IMR-90 (cell line): ENCODE results near the gene KLHDC9. TPM values are rescaled to one million over a fixed set of nuclear protein-coding genes. Genes with fewer than 3 reads are reported as not detected.

Experiments used
- ATAC-seq: fragments of 200-7000 bp; cut with Tn5 transposase; 2 replicates; pipeline ENCODE4 v1.9.1; 2020; ENCODE audit warnings: low read depth, mild to moderate bottlenecking, moderate library complexity
- BruUV-seq: library from RNA; stranded (reverse); fragments of 400-500 nt; replicated peaks from 2 replicates; lab custom pipeline; 2021; lab: Mats Ljungman, UMichigan
- CTCF ChIA-PET: fragments of 300-600 bp; formaldehyde crosslinking; extraction: SDS; loops from one replicate; lab custom pipeline; 2021; ENCODE audit warnings: antibody characterized with exemption; lab: Yijun Ruan, JAX
- POLR2A ChIA-PET: fragments of 300-600 bp; sonication (Branson Sonifier 250); formaldehyde crosslinking; loops from one replicate; lab custom pipeline; 2022; ENCODE audit warnings: antibody characterized with exemption; ENCODE audit not compliant: unreplicated experiment; lab: Charles Lee
- DNase-seq: peaks from one replicate; pipeline ENCODE4 v3.0.0; 2013
- H2AFZ ChIP-seq: replicated peaks from 2 replicates; pipeline ENCODE3; 2013; ENCODE audit warnings: low read length, mild to moderate bottlenecking; ENCODE audit not compliant: poor library complexity
- H2AK5ac ChIP-seq: 2 replicates; pipeline ENCODE4 v1.6.1; 2013; ENCODE audit warnings: low read depth, low read length, inconsistent platforms
- H2AK9ac ChIP-seq: replicated peaks from 2 replicates; pipeline ENCODE3; 2013; ENCODE audit warnings: mild to moderate bottlenecking, low read depth, low read length, moderate library complexity; ENCODE audit not compliant: poor library complexity
- H2BK120ac ChIP-seq: 2 replicates; pipeline ENCODE4 v1.6.1; 2013; ENCODE audit warnings: low read depth, low read length, inconsistent platforms
- H2BK15ac ChIP-seq: 3 replicates; pipeline ENCODE4 v1.6.1; 2013; ENCODE audit warnings: low read depth, low read length, inconsistent platforms
- H2BK20ac ChIP-seq: 2 replicates; pipeline ENCODE4 v1.6.1; 2013; ENCODE audit warnings: low read depth, mild to moderate bottlenecking, inconsistent platforms, low read length, moderate library complexity
- H2BK5ac ChIP-seq: 2 replicates; pipeline ENCODE4 v1.6.1; 2013; ENCODE audit warnings: mild to moderate bottlenecking, low read depth, low read length, inconsistent platforms; ENCODE audit not compliant: poor library complexity, severe bottlenecking
- H3K14ac ChIP-seq: replicated peaks from 2 replicates; pipeline ENCODE4 v1.6.1; 2013; ENCODE audit warnings: low read depth, low read length, inconsistent platforms
- H3K18ac ChIP-seq: 2 replicates; pipeline ENCODE4 v1.6.1; 2013; ENCODE audit warnings: low read depth, low read length, control low read depth
- H3K23ac ChIP-seq: 2 replicates; pipeline ENCODE4 v1.6.1; 2013; ENCODE audit warnings: low read depth, low read length, inconsistent platforms
- H3K27ac ChIP-seq: 2 replicates; pipeline ENCODE4 v1.5.1; 2013; ENCODE audit warnings: mild to moderate bottlenecking, control low read depth, low read length; ENCODE audit not compliant: insufficient read depth
- H3K27me3 ChIP-seq: 2 replicates; pipeline ENCODE4 v1.6.1; 2013; ENCODE audit warnings: low read length; ENCODE audit not compliant: control insufficient read depth, insufficient read depth
- H3K36me3 ChIP-seq: 2 replicates; pipeline ENCODE4 v1.6.1; 2013; ENCODE audit warnings: low read length, mixed read lengths; ENCODE audit not compliant: control insufficient read depth, insufficient read depth
- H3K4ac ChIP-seq: 2 replicates; pipeline ENCODE4 v1.6.1; 2013; ENCODE audit warnings: low read depth, low read length, inconsistent platforms
- H3K4me1 ChIP-seq: 2 replicates; pipeline ENCODE4 v1.6.1; 2013; ENCODE audit warnings: low read length, mixed read lengths; ENCODE audit not compliant: control insufficient read depth, insufficient read depth
- H3K4me2 ChIP-seq: 2 replicates; pipeline ENCODE4 v1.6.1; 2013; ENCODE audit warnings: low read depth, mild to moderate bottlenecking, control low read depth, low read length, moderate library complexity
- H3K4me3 ChIP-seq: 2 replicates; pipeline ENCODE4 v1.5.1; 2013; ENCODE audit warnings: low read depth, mild to moderate bottlenecking, control low read depth, low read length, moderate library complexity; ENCODE audit not compliant: insufficient read depth
- H3K56ac ChIP-seq: 2 replicates; pipeline ENCODE4 v1.6.1; 2013; ENCODE audit warnings: low read length, inconsistent platforms; ENCODE audit not compliant: insufficient read depth; ENCODE audit errors: extremely low read depth
- H3K79me1 ChIP-seq, 2 experiments: 2 replicates each; pipeline ENCODE4 v1.6.1; 2013; ENCODE audit warnings: low read length in 2 of 2, inconsistent platforms in 1 of 2, low read depth in 1 of 2
- H3K9ac ChIP-seq: 2 replicates; pipeline ENCODE4 v1.6.1; 2013; ENCODE audit warnings: low read depth, low read length, control low read depth
- H3K9me1 ChIP-seq: 2 replicates; pipeline ENCODE4 v1.6.1; 2013; ENCODE audit warnings: low read length, inconsistent platforms; ENCODE audit not compliant: insufficient read depth
- H3K9me3 ChIP-seq: 2 replicates; pipeline ENCODE4 v1.6.1; 2013; ENCODE audit warnings: low read length; ENCODE audit not compliant: control insufficient read depth, insufficient read depth
- H4K20me1 ChIP-seq: 2 replicates; pipeline ENCODE4 v1.6.1; 2013; ENCODE audit warnings: low read length, inconsistent platforms; ENCODE audit not compliant: insufficient read depth
- H4K5ac ChIP-seq: 2 replicates; pipeline ENCODE4 v1.6.1; 2013; ENCODE audit warnings: mild to moderate bottlenecking, low read depth, low read length, control low read depth
- H4K8ac ChIP-seq, 2 experiments: 2 replicates each; pipeline ENCODE4 v1.6.1; 2013; ENCODE audit warnings: low read depth in 2 of 2, low read length in 2 of 2, control low read depth in 1 of 2, inconsistent platforms in 1 of 2
- H4K91ac ChIP-seq: 2 replicates; pipeline ENCODE4 v1.6.1; 2013; ENCODE audit warnings: low read depth, low read length, inconsistent platforms; ENCODE audit not compliant: insufficient read depth
- BHLHE40 ChIP-seq: fragments of 150-350 bp; IDR thresholded peaks from 2 replicates; pipeline ENCODE4 v1.6.1; 2016; ENCODE audit warnings: mild to moderate bottlenecking, low read depth, low read length
- CEBPB ChIP-seq: IDR thresholded peaks from 2 replicates; pipeline ENCODE4 v1.6.1; 2012; ENCODE audit warnings: low read depth, low read length, improper control_type of control experiment
- CHD1 ChIP-seq: IDR thresholded peaks from 2 replicates; pipeline ENCODE4 v1.6.1; 2012; ENCODE audit warnings: low read depth, low read length, improper control_type of control experiment
- FOS ChIP-seq: fragments of 150-350 bp; IDR thresholded peaks from 2 replicates; pipeline ENCODE4 v1.6.1; 2016; ENCODE audit warnings: low read depth, low read length
- MAFK ChIP-seq: IDR thresholded peaks from 2 replicates; pipeline ENCODE4 v1.6.1; 2012; ENCODE audit warnings: low read depth, low read length, improper control_type of control experiment
- MAZ ChIP-seq: IDR thresholded peaks from 2 replicates; pipeline ENCODE4 v1.6.1; 2012; ENCODE audit warnings: low read depth, mild to moderate bottlenecking, low read length, improper control_type of control experiment, moderate library complexity, borderline replicate concordance
- NFE2L2 ChIP-seq: fragments of 150-350 bp; IDR thresholded peaks from 2 replicates; pipeline ENCODE4 v1.6.1; 2016; ENCODE audit warnings: low read depth, mild to moderate bottlenecking, low read length
- POLR2A ChIP-seq: IDR thresholded peaks from 2 replicates; pipeline ENCODE4 v1.6.1; 2012; ENCODE audit warnings: mild to moderate bottlenecking, low read depth, low read length
- RAD21 ChIP-seq: IDR thresholded peaks from 2 replicates; pipeline ENCODE4 v1.6.1; 2012; ENCODE audit warnings: low read length, improper control_type of control experiment
- RCOR1 ChIP-seq: IDR thresholded peaks from 2 replicates; pipeline ENCODE4 v1.6.1; 2012; ENCODE audit warnings: mild to moderate bottlenecking, low read length, improper control_type of control experiment; ENCODE audit not compliant: insufficient replicate concordance
- RFX5 ChIP-seq: IDR thresholded peaks from 2 replicates; pipeline ENCODE4 v1.8.0; 2012; ENCODE audit warnings: low read depth, mild to moderate bottlenecking, low read length, moderate library complexity
- SMC3 ChIP-seq: fragments of 150-350 bp; IDR thresholded peaks from 2 replicates; pipeline ENCODE4 v1.6.1; 2016; ENCODE audit warnings: low read depth, mild to moderate bottlenecking, antibody characterized with exemption, low read length, moderate library complexity
- WGBS, 2 experiments: methylation state at CpG; one replicate each; pipeline versions ENCODE4 v1.1.5 to v1.1.7; 2013; ENCODE audit warnings: missing lambda C conversion rate in 2 of 2; ENCODE audit not compliant: insufficient read length in 1 of 2; ENCODE audit errors: extremely low coverage in 2 of 2; 5-methylcytosine and 5-hydroxymethylcytosine counted together
- dilution Hi-C: fragments of 300-500 bp; cut with HindIII; formaldehyde crosslinking; loops from one replicate; pipeline ENCODE4 v1.14.3; 2018; ENCODE audit warnings: low sequenced_read_pairs; ENCODE audit not compliant: unreplicated experiment
- in situ Hi-C: fragments of 300-500 bp; cut with MboI; formaldehyde crosslinking; loops from 3 replicates; pipeline ENCODE4 v1.14.3; 2019; ENCODE audit warnings: low sequenced_read_pairs, inconsistent platforms, mixed read lengths
- intact Hi-C: fragments of 100-400 bp; cut with micrococcal nuclease; formaldehyde crosslinking; loops from 2 replicates; pipeline ENCODE4 v1.10.0; 2022
- polyA plus RNA-seq, 3 experiments: library from polyadenylated mRNA; depleted of rRNA; stranded (reverse); fragments of >200 nt; gene quantifications; 2 replicates each; pipeline ENCODE4 v1.2.3, GENCODE V29; 2012; ENCODE audit warnings: low replicate concordance in 1 of 3
- total RNA-seq: library from RNA; depleted of rRNA; stranded (reverse); fragments of >200 nt; gene quantifications from 2 replicates; pipeline ENCODE4 v1.2.3, GENCODE V29; 2012
- TF ChIP-seq, protein P1 (sequence below): fragments of 150-350 bp; IDR thresholded peaks from 2 replicates; pipeline ENCODE4 v1.6.1; 2016; ENCODE audit warnings: low read depth, mild to moderate bottlenecking, low read length, moderate library complexity, borderline replicate concordance
- TF ChIP-seq, protein P2 (sequence below): conservative IDR thresholded peaks from 2 replicates; pipeline ENCODE4 v1.5.1; 2012; ENCODE audit warnings: mild to moderate bottlenecking, low read depth, low read length, improper control_type of control experiment

KLHDC9 gene
- total and polyA plus RNA-seq, 2 of the 4 experiments (the other 2 are of a cell fraction): 0.18 to 0.70 TPM

DNA sequence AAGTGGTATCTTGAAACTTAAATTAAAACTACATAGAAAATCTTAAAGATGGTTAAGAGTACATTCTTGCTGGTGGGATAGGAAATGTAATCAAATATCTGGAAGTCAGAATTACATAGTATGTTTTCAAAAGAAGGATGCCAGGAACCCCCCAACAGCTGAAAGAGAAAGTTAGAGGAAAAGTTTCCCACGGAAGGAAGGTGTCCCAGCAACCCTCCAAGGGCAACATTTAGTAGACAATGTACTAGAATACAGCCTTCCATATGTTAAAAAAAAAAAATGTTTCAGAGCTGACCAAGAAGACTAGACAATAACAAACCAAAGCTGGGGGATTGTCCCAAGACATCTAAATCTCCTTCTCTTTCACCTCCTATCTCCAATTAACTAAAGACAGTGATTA lies 32.1 kb downstream of the KLHDC9 start:
- in situ Hi-C loops: no loop called here
- Histone ChIP-seq H4K91ac (no peak overlapping the region), H2BK15ac (no peak overlapping the region), H3K27me3 (no peaks in the 10 kb centered on the region), H3K9me1 (peaks cover 5% of the 10 kb centered on the region), H2BK5ac (no peak overlapping the region), H3K14ac (no peak overlapping the region), H3K36me3 (peaks cover 19% of the 10 kb centered on the region), H3K79me1 (peaks cover 24 to 82% of the 10 kb centered on the region in 2 experiments), H3K4ac (no peak overlapping the region), H2AK9ac (no peak overlapping the region), H4K5ac (no peak overlapping the region), H3K56ac (no peak overlapping the region), H3K9ac (no peak overlapping the region), H2AFZ (no peak overlapping the region), H3K4me1 (no peaks in the 10 kb centered on the region; the same call in 1 of the 2 replicates), H2AK5ac (no peak overlapping the region), H3K4me2 (no peak overlapping the region), H4K8ac (no peak overlapping the region), H3K27ac (no peak overlapping the region), H2BK120ac (no peak overlapping the region), H3K23ac (no peak overlapping the region), H3K4me3 (no peak overlapping the region), H2BK20ac (no peak overlapping the region), H3K18ac (no peak overlapping the region), H4K20me1 (peaks cover 7% of the 10 kb centered on the region; the same call in 1 of the 2 replicates), H3K9me3 (no peaks in the 10 kb centered on the region; the same call in 1 of the 2 replicates)
- no TSS peak for BruUV-seq
- ChIA-PET CTCF (no interaction called here), POLR2A (no interaction called here)
- intact Hi-C loops: no loop called here
- DNase-seq (no peak), ATAC-seq (no peak)
- no CpG with 5 or more reads among the region's 1 CpG for WGBS, 2 experiments
- TF ChIP-seq BHLHE40 (no peak), RFX5 (no peak), MAZ (no peak), RCOR1 (no peak), FOS (no peak), SMC3 (no peak), NFE2L2 (no peak), MAFK (no peak), CHD1 (no peak), CEBPB (no peak), POLR2A (no peak), RAD21 (no peak)
- TF ChIP-seq, protein P1, sequence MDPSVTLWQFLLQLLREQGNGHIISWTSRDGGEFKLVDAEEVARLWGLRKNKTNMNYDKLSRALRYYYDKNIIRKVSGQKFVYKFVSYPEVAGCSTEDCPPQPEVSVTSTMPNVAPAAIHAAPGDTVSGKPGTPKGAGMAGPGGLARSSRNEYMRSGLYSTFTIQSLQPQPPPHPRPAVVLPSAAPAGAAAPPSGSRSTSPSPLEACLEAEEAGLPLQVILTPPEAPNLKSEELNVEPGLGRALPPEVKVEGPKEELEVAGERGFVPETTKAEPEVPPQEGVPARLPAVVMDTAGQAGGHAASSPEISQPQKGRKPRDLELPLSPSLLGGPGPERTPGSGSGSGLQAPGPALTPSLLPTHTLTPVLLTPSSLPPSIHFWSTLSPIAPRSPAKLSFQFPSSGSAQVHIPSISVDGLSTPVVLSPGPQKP: no peak
- TF ChIP-seq, protein P2, sequence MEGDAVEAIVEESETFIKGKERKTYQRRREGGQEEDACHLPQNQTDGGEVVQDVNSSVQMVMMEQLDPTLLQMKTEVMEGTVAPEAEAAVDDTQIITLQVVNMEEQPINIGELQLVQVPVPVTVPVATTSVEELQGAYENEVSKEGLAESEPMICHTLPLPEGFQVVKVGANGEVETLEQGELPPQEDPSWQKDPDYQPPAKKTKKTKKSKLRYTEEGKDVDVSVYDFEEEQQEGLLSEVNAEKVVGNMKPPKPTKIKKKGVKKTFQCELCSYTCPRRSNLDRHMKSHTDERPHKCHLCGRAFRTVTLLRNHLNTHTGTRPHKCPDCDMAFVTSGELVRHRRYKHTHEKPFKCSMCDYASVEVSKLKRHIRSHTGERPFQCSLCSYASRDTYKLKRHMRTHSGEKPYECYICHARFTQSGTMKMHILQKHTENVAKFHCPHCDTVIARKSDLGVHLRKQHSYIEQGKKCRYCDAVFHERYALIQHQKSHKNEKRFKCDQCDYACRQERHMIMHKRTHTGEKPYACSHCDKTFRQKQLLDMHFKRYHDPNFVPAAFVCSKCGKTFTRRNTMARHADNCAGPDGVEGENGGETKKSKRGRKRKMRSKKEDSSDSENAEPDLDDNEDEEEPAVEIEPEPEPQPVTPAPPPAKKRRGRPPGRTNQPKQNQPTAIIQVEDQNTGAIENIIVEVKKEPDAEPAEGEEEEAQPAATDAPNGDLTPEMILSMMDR: no peak
- dilution Hi-C loops: no loop called here
